CD4-positive, alpha-beta T cell treated with Interleukin-10 for 1 hour (primary cell): Measurements from ENCODE around the gene YWHAQ.

Source experiments
- DNase-seq: peaks from one replicate; pipeline ENCODE4 v3.0.0-alpha.2; 2020

YWHAQ gene

GRCh38 chr2:9654452-9655100, 23.8 kb upstream of the YWHAQ start:
- no peak for DNase-seq

GRCh38 chr2:9653485-9654271, 22.9 kb upstream of the YWHAQ start:
- DNase-seq, result no peak

- DNase-seq, result no peak
Measured at GRCh38 chr2:9652898-9653479, 22.2 kb upstream of the YWHAQ start.

GRCh38 chr2:9652267-9652666, 21.5 kb upstream of the YWHAQ start:
- DNase-seq, result no peak

GRCh38 chr2:9650119-9650821, 19.5 kb upstream of the YWHAQ start:
- DNase-seq, result no peak

- no peak for DNase-seq
Measured at GRCh38 chr2:9649261-9649660, 18.5 kb upstream of the YWHAQ start.

- DNase-seq, result no peak
Measured at GRCh38 chr2:9648821-9649220, 18.0 kb upstream of the YWHAQ start.

- no peak for DNase-seq
Measured at GRCh38 chr2:9647884-9648283, 17.1 kb upstream of the YWHAQ start.

GRCh38 chr2:9646196-9647030, 15.6 kb upstream of the YWHAQ start:
- DNase-seq, result no peak

- no peak for DNase-seq
Measured at GRCh38 chr2:9644603-9645002, 13.8 kb upstream of the YWHAQ start.

GRCh38 chr2:9644021-9644420, 13.2 kb upstream of the YWHAQ start:
- DNase-seq, result no peak

- DNase-seq, result peak; percentile 42
Measured at GRCh38 chr2:9641641-9642040, 10.8 kb upstream of the YWHAQ start.

GRCh38 chr2:9640403-9641104, 9.8 kb upstream of the YWHAQ start:
- DNase-seq, result no peak

- DNase-seq, result no peak
Measured at GRCh38 chr2:9639740-9640343, 9.0 kb upstream of the YWHAQ start.

GRCh38 chr2:9639000-9639602, 8.3 kb upstream of the YWHAQ start:
- DNase-seq, result no peak

GRCh38 chr2:9638532-9638931, 7.7 kb upstream of the YWHAQ start:
- DNase-seq, result no peak

- DNase-seq, result no peak
Measured at GRCh38 chr2:9637330-9637729, 6.5 kb upstream of the YWHAQ start.

GRCh38 chr2:9634133-9634532, 3.3 kb upstream of the YWHAQ start:
- no peak for DNase-seq

GRCh38 chr2:9631878-9632700, 1.3 kb upstream of the YWHAQ start:
- no peak for DNase-seq

- DNase-seq, result no peak
Measured at GRCh38 chr2:9631553-9631819, 689 bp upstream of the YWHAQ start.
